HepG2 (cell line): Measurements from ENCODE around the gene ACCSL. TPM values are rescaled to one million over a fixed set of nuclear protein-coding genes. Genes with fewer than 3 reads are reported as not detected.

ENCODE experiments used
- ATAC-seq: fragments of 200-7000 bp; cut with Tn5 transposase; 3 replicates; pipeline ENCODE4 v1.9.1; 2020; ENCODE audit warnings: mild to moderate bottlenecking, moderate library complexity
- BruUV-seq: library from RNA; stranded (reverse); fragments of 400-500 nt; replicated peaks from 2 replicates; lab custom pipeline; 2021; lab: Mats Ljungman, UMichigan
- CTCF ChIA-PET: fragments of 300-600 bp; formaldehyde crosslinking; extraction: SDS; loops from one replicate; lab custom pipeline; 2021; ENCODE audit warnings: low total read pairs, inconsistent platforms, low intra/inter-chr PET ratio; lab: Yijun Ruan, JAX
- POLR2A ChIA-PET: fragments of 350-600 bp; sonication (Branson Sonifier 250); formaldehyde crosslinking; loops from one replicate; lab custom pipeline; 2020; ENCODE audit warnings: antibody characterized with exemption, inconsistent platforms; lab: Yijun Ruan, JAX
- DNase-seq: peaks from one replicate; pipeline ENCODE4 v3.0.0-alpha.2; 2015; ENCODE audit warnings: low spot score
- FAIRE-seq: peaks from 3 replicates; lab custom pipeline; 2011; peaks lifted over from hg19 to GRCh38; lab: Jason Lieb, UNC
- H2AFZ ChIP-seq: one replicate; pipeline ENCODE4 v1.6.1; 2011; ENCODE audit warnings: low read length, inconsistent platforms
- H3K27ac ChIP-seq: fragments of 300-600 bp; 3 replicates; pipeline ENCODE4 v1.8.0; 2011; ENCODE audit warnings: mixed run types, mild to moderate bottlenecking, mixed read lengths, low read length, inconsistent platforms; ENCODE audit not compliant: insufficient read depth; ENCODE audit errors: extremely low read length
- H3K27me3 ChIP-seq, 2 experiments: fragments of 200-600 bp in 1 of 2; 2 replicates in 1 of 2; 3 replicates in 1 of 2; pipeline versions ENCODE4 v1.6.0 to v1.8.0; 2011; ENCODE audit warnings: low read length in 2 of 2, mild to moderate bottlenecking in 2 of 2, moderate library complexity in 2 of 2, inconsistent platforms in 1 of 2; ENCODE audit not compliant: insufficient read depth in 2 of 2, control insufficient read depth in 1 of 2
- H3K36me3 ChIP-seq, 2 experiments: fragments of 200-600 bp in 1 of 2; replicated peaks in 1 of 2; 2 replicates in 1 of 2; 3 replicates in 1 of 2; pipeline versions ENCODE4 v1.5.1 to v1.8.0; 2011; ENCODE audit warnings: low read length in 2 of 2, inconsistent platforms in 1 of 2; ENCODE audit not compliant: insufficient read depth in 2 of 2, control insufficient read depth in 1 of 2
- H3K4me1 ChIP-seq: 2 replicates; pipeline ENCODE4 v1.5.1; 2012; ENCODE audit warnings: low read length, inconsistent platforms; ENCODE audit not compliant: insufficient read depth
- H3K4me2 ChIP-seq: 2 replicates; pipeline ENCODE4 v1.6.0; 2011; ENCODE audit warnings: low read depth, low read length, inconsistent platforms
- H3K4me3 ChIP-seq, 3 experiments: fragments of 200-600 bp in 1 of 3; sonication (generic), shearing (Covaris generic) in 1 of 3; replicated peaks in 1 of 3; 2 replicates each; pipeline ENCODE4 v1.5.1; 2011 to 2016; ENCODE audit warnings: low read length in 3 of 3, inconsistent platforms in 2 of 3, low read depth in 2 of 3, mild to moderate bottlenecking in 2 of 3, control low read depth in 1 of 3, mixed read lengths in 1 of 3; ENCODE audit not compliant: insufficient read depth in 1 of 3
- H3K79me2 ChIP-seq: one replicate; pipeline ENCODE4 v1.6.1; 2011; ENCODE audit warnings: low read length, inconsistent platforms; ENCODE audit not compliant: insufficient read depth
- H3K9ac ChIP-seq: 2 replicates; pipeline ENCODE4 v1.6.0; 2011; ENCODE audit warnings: mild to moderate bottlenecking, low read depth, low read length, inconsistent platforms; ENCODE audit not compliant: insufficient read depth
- H3K9me3 ChIP-seq: 2 replicates; pipeline ENCODE4 v1.5.1; 2012; ENCODE audit warnings: mild to moderate bottlenecking, low read length
- H4K20me1 ChIP-seq: 2 replicates; pipeline ENCODE4 v1.6.0; 2011; ENCODE audit warnings: inconsistent platforms, mild to moderate bottlenecking, low read length, moderate library complexity; ENCODE audit not compliant: insufficient read depth
- ARID4A ChIP-seq: sonication (generic); formaldehyde crosslinking; IDR thresholded peaks from 2 replicates; pipeline ENCODE4 v1.5.0; 2020; ENCODE audit warnings: mild to moderate bottlenecking, missing genetic modification reagents, borderline replicate concordance
- FOXJ3 ChIP-seq: sonication (generic); formaldehyde crosslinking; IDR thresholded peaks from 2 replicates; pipeline ENCODE4 v1.4.0; 2020; ENCODE audit warnings: missing genetic modification reagents, mild to moderate bottlenecking, borderline replicate concordance
- IKZF4 ChIP-seq: sonication (generic); formaldehyde crosslinking; IDR thresholded peaks from 2 replicates; pipeline ENCODE4 v1.5.1; 2020; ENCODE audit warnings: borderline replicate concordance, mild to moderate bottlenecking, low read depth, missing genetic modification reagents; ENCODE audit errors: not compliant biosample characterization
- NFRKB ChIP-seq: fragments of 450-650 bp; IDR thresholded peaks from 2 replicates; pipeline ENCODE4 v1.6.1; 2017
- TCF7L2 ChIP-seq: IDR thresholded peaks from 2 replicates; pipeline ENCODE4 v1.6.1; 2011; ENCODE audit warnings: mild to moderate bottlenecking, low read depth, low read length, moderate library complexity
- ZNF430 ChIP-seq: sonication (generic); formaldehyde crosslinking; IDR thresholded peaks from 2 replicates; pipeline ENCODE4 v1.9.0; 2021; ENCODE audit warnings: mild to moderate bottlenecking, missing genetic modification reagents
- WGBS: methylation state at CpG from one replicate; pipeline ENCODE4 v1.1.6; 2017; ENCODE audit warnings: low lambda C conversion rate; 5-methylcytosine and 5-hydroxymethylcytosine counted together
- in situ Hi-C: cut with HindIII; loops from 2 replicates; pipeline ENCODE4 v1.10.0; 2017; ENCODE audit warnings: low pct_unique_long_range_greater_than_20kb; ENCODE audit not compliant: extremely low pct_ligation_motif_present
- intact Hi-C: fragments of 100-400 bp; cut with micrococcal nuclease; formaldehyde crosslinking; loops from one replicate; pipeline ENCODE4 v1.10.0; 2022; ENCODE audit not compliant: unreplicated experiment
- polyA plus RNA-seq, 8 experiments: library from polyadenylated mRNA; depleted of rRNA in 3 of 8; stranded (reverse) in 7 of 8; unstranded in 1 of 8; fragments of >200 nt; fragmentation: Illumina TruSeq in 4 of 8; extraction: Trizol in 4 of 8; gene quantifications; 2 replicates each; pipeline versions ENCODE4 v1.2.1 to v1.2.3, GENCODE V29; 2011 to 2016; ENCODE audit warnings: low read depth in 4 of 8, missing spikeins in 1 of 8, mixed read lengths in 1 of 8; ENCODE audit not compliant: insufficient read depth in 1 of 8
- total RNA-seq, 5 experiments: library from RNA; depleted of rRNA; stranded (reverse); fragments of >200 nt; fragmentation: Illumina TruSeq; extraction: Trizol; gene quantifications; 2 replicates each; pipeline ENCODE4 v1.2.3, GENCODE V29; 2016; ENCODE audit warnings: low read depth in 1 of 5
- TF ChIP-seq, protein P1 (sequence below): sonication (generic); formaldehyde crosslinking; IDR thresholded peaks from 2 replicates; pipeline ENCODE4 v1.8.0; 2022; ENCODE audit warnings: missing genetic modification reagents, mild to moderate bottlenecking, inconsistent platforms, borderline replicate concordance
- TF ChIP-seq, protein P2 (sequence below): sonication (generic); formaldehyde crosslinking; conservative IDR thresholded peaks from 2 replicates; pipeline ENCODE4 v1.8.0; 2022; ENCODE audit warnings: missing genetic modification reagents

The ACCSL gene
- total and polyA plus RNA-seq, 2 of the 13 experiments (the other 11 are each of a cell fraction or from before 2014, with no cell fraction given) = not detected

DNA sequence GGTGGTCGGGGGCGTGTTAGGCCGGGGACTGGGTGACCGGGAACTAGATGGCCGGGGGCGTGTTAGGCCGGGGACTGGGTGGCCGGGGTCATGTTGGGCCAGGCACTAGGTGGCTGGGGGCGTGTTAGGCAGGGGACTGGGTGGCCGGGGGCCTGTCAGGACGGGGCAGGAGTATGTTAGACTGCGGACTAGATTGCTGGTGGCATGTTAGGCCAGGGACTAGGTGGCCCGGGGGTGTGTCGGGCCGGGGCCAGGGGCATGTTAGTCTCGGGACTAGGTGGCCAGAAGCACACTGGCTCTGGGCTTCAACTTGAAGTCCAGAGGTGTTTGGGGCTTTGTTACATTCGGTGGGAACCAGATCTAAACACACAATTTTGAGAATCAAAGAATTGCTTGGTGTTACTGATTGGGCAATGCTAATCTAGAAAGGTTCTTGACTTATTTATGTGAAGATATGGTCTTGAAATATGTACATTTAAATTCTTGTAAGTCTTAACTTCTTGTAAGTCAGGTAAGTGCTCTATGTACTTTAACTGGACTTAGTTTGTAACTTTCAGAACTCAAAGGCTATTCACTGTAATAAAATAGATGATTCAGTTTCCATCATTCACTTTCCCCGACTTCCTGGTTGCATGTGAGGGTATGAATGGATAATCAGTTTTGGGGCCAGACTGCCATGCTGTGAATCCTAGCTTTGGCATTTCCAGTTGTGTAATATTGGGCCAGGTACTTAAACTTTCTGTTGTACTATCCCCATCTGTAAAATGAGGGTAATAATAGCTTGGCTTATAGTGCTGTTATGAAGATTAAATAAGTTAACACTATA is 48.8 kb downstream of the ACCSL start (continued):
- TF ChIP-seq FOXJ3 (CRISPR knock-in tag) = no peak

- H2AFZ ChIP-seq = no peak overlapping the region
- ChIA-PET CTCF (no interaction called here), POLR2A (no interaction called here)
- no peaks in the 10 kb centered on the region for H4K20me1 ChIP-seq
- no peak overlapping the region for H3K4me3 ChIP-seq
- ATAC-seq (no peak), DNase-seq (no peak)
- H3K9me3 ChIP-seq = no peaks in the 10 kb centered on the region
- no peaks in the 10 kb centered on the region for H3K27me3 ChIP-seq
- no peaks in the 10 kb centered on the region for H3K79me2 ChIP-seq
- WGBS = 95% methylated on average over 2 of the region's 2 CpGs
- TF ChIP-seq TCF7L2 = no peak
- TF ChIP-seq ARID4A = no peak
- TF ChIP-seq, protein P1, sequence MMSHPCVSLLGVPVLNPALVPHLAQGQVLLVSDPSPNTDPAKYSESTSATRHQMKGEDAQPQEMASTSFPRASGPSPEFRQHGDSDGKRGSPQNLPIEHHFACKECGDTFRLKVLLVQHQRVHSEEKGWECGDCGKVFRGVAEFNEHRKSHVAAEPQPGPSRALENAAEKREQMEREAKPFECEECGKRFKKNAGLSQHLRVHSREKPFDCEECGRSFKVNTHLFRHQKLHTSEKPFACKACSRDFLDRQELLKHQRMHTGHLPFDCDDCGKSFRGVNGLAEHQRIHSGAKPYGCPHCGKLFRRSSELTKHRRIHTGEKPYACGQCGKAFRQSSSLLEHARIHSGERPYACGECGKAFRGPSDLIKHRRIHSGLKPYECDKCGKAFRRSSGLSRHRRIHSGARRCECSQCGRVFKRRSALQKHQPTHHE (CRISPR knock-in tag) = no peak
- TF ChIP-seq ZNF430 (CRISPR knock-in tag) = no peak
- TF ChIP-seq IKZF4 = no peak
- TF ChIP-seq NFRKB = no peak
- TF ChIP-seq, protein P2, sequence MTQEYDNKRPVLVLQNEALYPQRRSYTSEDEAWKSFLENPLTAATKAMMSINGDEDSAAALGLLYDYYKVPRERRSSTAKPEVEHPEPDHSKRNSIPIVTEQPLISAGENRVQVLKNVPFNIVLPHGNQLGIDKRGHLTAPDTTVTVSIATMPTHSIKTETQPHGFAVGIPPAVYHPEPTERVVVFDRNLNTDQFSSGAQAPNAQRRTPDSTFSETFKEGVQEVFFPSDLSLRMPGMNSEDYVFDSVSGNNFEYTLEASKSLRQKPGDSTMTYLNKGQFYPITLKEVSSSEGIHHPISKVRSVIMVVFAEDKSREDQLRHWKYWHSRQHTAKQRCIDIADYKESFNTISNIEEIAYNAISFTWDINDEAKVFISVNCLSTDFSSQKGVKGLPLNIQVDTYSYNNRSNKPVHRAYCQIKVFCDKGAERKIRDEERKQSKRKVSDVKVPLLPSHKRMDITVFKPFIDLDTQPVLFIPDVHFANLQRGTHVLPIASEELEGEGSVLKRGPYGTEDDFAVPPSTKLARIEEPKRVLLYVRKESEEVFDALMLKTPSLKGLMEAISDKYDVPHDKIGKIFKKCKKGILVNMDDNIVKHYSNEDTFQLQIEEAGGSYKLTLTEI = no peak
- TF ChIP-seq, all 625 proteins: peak for 0
- in situ Hi-C loops = loop anchor here (10.0 kb wide), 1 partner anchor 437 kb away; no protein-coding TSS in a partner anchor
- Histone ChIP-seq H3K9ac (no peak overlapping the region), H3K27ac (no peak overlapping the region), H3K4me2 (no peak overlapping the region), H3K36me3 (no peaks in the 10 kb centered on the region; a peak in 1 of 5 replicates), H3K4me1 (peaks cover 19% of the 10 kb centered on the region)
- no TSS peak for BruUV-seq
- intact Hi-C loops = no loop called here
- FAIRE-seq = no peak
Observed at GRCh38 chr11:44097821-44098220, 50.0 kb downstream of the ACCSL start.
